ENCODE measurements around the gene RHNO1.
A peak's percentile ranks its signal among the peaks of the same experiment; 100 is the strongest.
"Not testable (repeated sequence)": the region's sequence is repeated elsewhere in the genome, so short reads cannot be mapped to it uniquely, and the experiment has no call there.

The RHNO1 gene

GRCh38 chr12:2858944-2859421 is 18.0 kb upstream of the RHNO1 start:
- DNase-seq = no peak

GRCh38 chr12:2860170-2860569 is 16.9 kb upstream of the RHNO1 start:
- no peak for DNase-seq

DNA sequence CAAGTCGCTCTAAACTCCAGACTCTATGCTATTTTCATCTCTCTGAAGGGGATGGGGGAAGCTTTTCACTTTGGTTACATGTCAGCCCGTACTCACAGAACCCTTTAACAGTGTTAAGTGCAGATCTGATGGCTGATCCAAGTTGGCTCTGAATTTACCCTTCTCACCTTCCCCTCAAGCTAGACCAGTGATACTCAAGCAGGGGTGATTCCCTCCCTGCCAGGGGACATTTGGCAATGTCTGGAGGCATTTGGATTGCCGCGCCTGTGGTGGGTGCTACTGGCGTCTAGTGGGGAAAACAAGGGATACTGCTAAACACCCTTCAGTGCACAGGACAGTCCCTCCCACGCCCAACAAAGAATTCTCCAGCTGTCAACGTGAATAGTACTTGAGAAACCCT is 14.1 kb upstream of the RHNO1 start:
- DNase-seq = no peak

DNA sequence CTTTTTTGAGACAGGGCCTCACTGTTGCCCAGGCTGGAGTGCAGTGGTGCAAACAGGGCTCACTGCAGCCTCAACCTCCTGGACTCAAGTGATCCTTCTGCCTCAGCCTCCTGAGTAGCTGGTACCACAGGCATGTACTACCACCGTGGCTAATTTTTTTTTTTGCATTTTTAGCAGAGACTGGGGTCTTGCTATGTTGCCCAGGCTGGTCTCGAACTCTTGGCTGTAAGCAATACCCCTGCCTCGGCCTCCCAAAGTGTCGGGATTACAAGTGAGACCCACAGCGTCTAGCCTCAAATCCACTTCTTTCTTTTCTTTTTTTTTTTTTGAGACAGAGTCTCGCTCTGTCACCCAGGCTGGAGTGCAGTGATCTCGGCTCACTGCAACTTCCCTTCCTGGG is 13.6 kb upstream of the RHNO1 start:
- not testable (repeated sequence) for DNase-seq

DNA sequence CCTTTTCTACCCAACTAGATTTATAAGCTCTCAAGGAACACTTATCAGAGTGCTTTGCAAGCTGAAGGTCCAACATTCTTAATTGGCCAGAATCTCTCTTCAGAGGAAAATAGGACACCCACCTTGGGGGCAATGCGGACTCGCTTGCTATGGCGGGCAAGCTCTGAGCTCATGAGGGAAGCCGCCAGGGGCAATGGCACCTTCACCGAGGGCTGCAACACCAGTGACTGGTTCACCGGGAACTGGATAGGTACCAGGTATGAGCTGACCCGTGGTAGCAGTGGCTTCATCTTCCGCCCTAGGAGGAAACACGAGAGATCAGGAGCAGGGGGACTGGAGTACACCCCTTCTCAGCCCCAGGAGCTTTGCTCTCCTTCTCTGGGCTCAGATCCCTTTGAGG is 12.8 kb upstream of the RHNO1 start:
- DNase-seq = no peak

DNA sequence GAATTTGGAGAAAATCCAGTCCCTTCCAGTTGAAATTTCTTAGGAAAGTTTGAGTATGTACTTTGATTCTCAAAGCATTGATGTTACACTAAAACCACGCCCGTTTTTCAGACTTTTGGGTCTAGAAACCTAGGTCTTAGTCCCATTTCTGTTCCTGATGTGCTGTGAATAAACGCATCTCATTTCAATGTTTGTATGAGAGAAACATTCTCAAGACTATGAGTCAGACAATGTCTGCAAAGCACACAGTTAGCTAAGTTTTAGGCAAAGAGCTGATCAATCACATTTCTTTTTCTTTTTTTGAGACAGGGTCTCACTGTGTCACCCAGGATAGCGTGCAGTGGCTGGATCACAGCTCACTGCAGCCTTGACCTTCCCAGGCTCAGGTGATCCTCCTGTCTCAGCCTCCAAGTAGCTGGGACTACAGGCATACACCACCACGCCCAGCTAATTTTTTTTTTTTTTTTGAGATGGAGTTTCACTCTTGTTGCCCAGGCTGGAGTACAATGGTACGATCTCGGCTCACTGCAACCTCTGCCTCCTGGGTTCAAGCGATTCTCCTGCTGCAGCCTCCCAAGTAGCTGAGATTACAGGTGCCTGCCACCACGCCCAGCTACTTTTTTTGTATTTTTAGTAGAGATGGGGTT is 7.9 kb upstream of the RHNO1 start:
- DNase-seq = not testable (repeated sequence)

DNA sequence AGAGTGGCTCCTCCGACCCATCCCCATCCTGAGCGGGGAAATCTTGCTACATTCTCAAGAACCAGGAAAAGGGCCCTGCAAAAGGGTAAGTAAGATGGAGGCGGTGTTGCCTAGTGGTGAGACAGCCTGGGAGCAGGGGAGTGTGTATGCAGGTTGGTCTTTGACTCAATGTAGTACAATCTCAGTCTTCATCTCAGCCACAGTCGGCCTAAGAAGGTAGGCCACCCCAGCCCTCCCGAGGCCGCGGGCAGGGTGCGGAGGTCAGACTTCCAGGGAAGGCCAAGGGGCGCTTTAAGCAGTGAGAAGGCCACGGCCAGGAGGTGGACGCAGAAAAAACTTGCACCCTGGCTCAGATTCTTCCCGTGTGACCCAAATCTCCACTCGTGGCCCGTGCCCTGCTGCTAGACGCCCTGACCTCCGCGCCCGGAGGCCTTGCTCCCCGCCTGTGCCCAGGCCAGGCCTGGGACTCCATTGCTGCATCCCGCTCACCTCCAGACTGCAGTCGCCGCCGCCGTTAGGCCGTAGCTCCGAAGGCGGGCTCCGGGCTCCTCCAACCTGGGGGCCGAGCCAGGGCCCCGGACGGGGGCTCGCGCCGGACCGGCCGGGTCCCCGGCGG is 484 bp upstream of the RHNO1 start:
- no peak for DNase-seq

GRCh38 chr12:2877953-2878732 is 1.1 kb downstream of the RHNO1 start:
- no peak for DNase-seq

DNA sequence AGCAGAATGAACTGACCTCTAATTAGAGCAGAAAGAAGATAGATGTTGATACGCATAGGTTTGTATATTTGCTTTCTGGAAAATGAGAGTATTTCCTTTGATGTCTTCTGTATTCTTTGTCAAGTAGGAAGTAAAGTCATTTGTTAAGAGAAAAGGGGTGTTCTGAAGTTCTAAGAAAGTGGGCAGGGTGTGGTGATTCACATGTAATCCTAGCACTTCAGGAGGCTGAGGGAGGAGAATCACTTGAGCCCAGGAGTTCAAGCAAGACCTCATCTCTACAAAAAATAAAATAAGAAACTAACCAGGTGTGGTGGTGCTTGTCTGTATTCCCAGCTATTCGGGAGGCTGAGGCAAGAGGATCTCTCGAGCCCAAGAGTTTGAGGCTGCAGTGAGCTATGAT is 2.8 kb downstream of the RHNO1 start:
- DNase-seq = no peak

DNA sequence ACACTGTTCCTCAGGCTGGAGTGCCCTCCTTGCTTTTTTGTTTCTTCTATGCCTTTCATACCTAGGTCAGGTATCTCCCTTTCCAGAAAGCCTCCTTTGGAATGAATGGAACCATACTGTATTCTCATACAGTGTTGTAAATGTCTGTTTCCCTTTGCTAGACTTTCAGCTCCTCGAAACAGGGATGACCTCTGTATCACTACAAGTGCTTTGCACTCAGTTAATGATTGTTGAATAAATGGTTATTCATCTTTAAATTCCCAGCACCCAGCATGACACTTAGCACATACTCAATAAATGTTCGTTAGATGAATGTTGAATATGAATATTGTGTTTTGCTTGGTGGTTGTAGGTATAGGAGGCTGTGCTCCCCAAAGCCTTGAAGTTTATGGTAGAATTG is 7.8 kb downstream of the RHNO1 start:
- no peak for DNase-seq

- DNase-seq = no peak
Observed at GRCh38 chr12:2886768-2887450, 9.9 kb downstream of the RHNO1 start.

DNA sequence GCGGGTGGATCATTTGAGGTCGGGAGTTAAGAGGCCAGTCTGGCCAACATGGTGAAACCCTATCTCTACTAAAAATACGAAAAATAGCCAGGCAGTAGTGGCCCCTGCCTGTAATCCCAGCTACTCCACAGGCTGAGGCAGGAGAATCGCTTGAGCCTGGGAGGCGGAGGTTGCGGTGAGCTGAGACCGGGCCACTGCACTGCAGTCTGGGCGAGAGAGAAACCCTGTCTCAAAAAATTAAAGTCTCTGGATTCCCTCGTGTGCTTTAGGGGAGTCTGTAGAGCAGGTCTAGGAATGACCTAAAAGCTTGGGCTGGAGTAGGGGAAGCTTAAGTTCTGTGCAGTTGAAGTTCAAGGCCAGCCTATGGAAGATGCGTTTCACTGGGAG is 13.0 kb downstream of the RHNO1 start:
- no peak for DNase-seq

- DNase-seq = peak; percentile 99
Observed at GRCh38 chr12:2890388-2891239, 13.6 kb downstream of the RHNO1 start, which contains the start of gene TULP3. Gene TULP3 (plus strand): TSS chr12:2890891. CDS start chr12:2890948, 57 bp downstream.

- DNase-seq = peak; percentile 20
Observed at GRCh38 chr12:2891240-2892053, 14.4 kb downstream of the RHNO1 start.

DNA sequence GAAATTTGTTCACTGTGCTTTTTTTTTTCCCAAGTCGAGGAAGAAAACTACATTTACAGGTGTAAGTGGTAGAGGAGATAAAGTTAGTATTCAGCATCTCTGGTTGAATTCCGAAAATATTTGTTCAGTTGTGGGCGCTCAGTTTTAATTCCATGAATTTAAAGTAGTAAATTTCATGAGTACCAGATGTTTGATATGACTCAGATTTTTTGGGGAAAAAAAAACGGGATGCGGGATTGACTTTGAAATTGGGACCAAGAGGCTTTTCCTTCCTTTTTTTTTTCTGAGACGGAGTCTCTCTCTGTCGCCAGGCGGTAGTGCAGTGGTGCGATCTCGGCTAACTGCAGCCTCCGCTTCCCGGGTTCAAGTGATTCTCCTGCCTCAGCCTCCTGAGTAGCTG is 15.2 kb downstream of the RHNO1 start:
- DNase-seq = no peak

DNA sequence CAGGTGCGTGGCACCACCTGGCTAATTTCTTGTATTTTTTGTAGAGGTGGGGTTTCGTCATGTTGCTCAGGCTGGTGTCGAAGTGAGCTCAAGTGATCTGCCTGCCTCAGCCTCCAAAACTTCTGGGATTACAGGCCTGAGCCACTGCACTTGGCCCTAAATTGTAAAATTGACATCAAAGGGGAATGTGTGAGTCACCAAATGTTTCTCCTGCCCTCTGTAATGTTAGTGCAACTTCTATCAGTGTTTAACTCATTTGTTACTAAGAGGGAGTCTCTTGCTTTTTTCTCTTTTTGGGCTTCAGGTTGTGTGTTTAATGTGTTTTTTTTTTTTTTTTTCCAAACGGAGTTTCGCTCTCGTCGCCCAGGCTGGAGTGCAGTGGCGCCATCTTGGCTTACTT is 16.0 kb downstream of the RHNO1 start:
- DNase-seq = no peak

DNA sequence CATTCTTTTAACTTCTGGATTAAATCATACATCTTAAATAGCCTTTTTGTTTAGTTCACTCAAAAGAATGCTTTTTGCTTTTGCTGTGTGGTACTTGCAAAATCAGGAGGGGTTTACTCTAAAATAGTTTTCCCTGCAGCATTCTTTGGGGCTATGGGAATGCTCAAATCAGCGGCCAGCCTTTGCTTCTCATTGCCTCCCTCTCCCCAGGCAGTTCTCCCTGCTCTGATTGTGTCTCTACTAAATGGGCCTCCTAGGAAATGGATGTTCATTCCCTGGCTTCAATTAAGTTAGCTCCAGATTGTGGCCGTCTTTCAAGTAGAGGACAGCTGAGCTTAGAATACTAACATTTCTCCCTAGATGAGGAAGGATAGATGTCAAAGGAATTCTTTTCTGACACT is 18.0 kb downstream of the RHNO1 start:
- no peak for DNase-seq

DNA sequence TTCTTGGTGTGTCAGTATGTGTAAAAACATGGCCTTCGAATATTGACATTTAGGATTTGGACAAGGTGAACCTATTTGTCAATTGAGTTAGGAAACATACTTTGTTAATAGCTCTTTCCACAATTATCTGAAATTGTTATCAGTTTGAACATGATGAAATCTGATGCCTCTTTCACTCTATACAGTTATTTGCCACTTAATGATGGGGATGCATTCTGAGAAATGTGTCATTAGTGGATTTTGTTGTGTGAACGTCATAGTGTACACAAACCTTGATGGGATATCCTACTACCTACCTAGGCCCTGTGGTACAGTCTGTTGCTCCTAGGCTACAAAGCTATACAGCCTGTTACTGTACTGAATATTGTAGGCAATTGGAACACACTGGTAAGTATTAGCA is 18.5 kb downstream of the RHNO1 start:
- DNase-seq = no peak

- no peak for DNase-seq
Observed at GRCh38 chr12:2897418-2897817, 20.4 kb downstream of the RHNO1 start.

- DNase-seq = no peak
Observed at GRCh38 chr12:2900642-2901041, 23.6 kb downstream of the RHNO1 start.

GRCh38 chr12:2902272-2902880 is 25.4 kb downstream of the RHNO1 start:
- DNase-seq = no peak
